Measurements from ENCODE around the gene TMEM94.
"Not testable (repeated sequence)": the region's sequence is repeated elsewhere in the genome, so short reads cannot be mapped to it uniquely, and the experiment has no call there.

The TMEM94 gene

DNA sequence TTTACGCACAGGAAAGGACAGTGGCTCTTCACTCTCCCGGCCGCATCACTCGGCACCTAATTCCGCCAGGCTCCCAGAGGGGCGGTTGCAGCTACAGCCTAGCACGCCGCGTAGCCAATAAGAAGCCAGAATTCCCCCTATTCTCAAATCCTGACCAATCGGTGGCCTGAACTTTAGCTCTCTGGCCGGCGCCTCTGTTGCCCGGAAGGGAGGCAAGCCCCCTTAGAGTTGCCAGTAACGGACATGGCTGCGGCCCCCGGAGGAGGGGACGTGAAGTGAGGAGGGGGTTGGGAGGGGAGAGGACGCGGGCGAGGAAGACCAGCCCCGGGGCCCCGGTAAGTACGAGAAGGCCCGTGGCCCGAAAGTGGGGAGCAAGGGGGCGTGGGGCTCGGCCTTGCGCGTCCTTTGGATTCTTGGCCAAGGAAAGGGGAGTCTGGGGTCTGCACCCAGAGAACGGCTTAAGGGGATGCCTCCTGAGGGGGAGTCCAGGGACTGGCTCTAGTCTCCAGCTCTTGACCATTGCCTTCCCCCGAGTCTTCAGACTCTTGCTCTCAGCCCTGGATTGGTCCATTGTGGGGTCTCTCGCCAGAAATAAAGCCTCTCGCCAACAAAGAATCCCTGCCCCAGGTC is at the start of gene TMEM94:
TSS of gene TMEM94 (plus strand) at position 219 of the 630 bp plus-strand sequence. CDS start 15,271 bp downstream, outside the sequence.
- peak; percentile 50 to 98 (median 95) for DNase-seq

- DNase-seq: peak in 1 of 51 donors; percentile 15
Observed at GRCh38 chr17:75407655-75408352, 48.6 kb upstream of the TMEM94 start.

GRCh38 chr17:75410141-75410540 is 46.3 kb upstream of the TMEM94 start:
- DNase-seq: no peak

GRCh38 chr17:75411328-75412067 is 44.9 kb upstream of the TMEM94 start:
- no peak for DNase-seq

- DNase-seq: peak in 32 of 51 donors; percentile 3 to 54 (median 26)
Observed at GRCh38 chr17:75412455-75413317, 43.7 kb upstream of the TMEM94 start.

GRCh38 chr17:75414488-75414887 is 41.9 kb upstream of the TMEM94 start:
- no peak for DNase-seq

GRCh38 chr17:75416006-75416405 is 40.4 kb upstream of the TMEM94 start:
- DNase-seq: no peak

DNA sequence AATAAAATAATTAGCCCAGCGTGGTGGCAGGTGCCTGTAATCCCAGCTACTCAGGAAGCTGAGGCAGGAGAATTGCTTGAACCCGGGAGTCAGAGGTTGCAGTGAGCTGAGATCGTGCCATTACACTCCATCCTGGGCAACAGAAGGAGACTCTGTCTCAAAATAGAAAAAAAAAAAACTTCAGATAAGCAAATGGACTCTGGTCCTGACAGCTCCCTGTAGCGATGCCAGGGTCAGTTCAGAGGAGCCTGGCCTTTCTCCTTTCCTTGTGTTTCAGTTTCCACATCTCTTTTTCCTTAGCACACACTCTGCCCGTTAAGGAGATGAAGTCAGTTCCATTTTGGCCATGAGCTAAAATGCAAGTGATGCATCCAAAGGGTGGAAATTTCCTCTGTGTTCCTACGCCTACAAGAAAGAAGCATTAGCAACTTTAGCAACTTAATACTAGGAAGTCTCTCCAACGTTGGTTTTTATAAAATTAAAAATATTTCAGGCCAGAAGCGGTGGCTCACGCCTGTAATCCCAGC is 39.3 kb upstream of the TMEM94 start:
- DNase-seq: no peak

DNA sequence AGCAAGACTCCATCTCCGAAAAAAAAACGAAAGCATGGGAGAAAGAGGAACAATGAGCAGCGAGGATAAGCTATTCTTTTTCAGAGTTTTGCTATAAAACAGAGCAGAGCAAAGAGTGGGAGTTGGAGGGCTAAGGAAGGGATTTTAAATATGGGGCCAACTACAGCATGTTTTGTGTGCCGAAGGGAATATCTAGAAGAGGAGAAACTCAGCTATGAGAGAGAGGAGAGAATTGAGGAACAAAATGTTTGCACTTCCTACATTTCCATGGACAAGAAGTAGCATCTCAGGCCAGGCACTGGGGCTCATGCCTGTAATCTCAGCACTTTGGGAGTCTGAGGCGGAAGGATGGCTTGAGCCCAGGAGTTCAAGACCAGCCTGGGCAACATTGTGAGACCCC is 37.9 kb upstream of the TMEM94 start:
- no peak for DNase-seq

DNA sequence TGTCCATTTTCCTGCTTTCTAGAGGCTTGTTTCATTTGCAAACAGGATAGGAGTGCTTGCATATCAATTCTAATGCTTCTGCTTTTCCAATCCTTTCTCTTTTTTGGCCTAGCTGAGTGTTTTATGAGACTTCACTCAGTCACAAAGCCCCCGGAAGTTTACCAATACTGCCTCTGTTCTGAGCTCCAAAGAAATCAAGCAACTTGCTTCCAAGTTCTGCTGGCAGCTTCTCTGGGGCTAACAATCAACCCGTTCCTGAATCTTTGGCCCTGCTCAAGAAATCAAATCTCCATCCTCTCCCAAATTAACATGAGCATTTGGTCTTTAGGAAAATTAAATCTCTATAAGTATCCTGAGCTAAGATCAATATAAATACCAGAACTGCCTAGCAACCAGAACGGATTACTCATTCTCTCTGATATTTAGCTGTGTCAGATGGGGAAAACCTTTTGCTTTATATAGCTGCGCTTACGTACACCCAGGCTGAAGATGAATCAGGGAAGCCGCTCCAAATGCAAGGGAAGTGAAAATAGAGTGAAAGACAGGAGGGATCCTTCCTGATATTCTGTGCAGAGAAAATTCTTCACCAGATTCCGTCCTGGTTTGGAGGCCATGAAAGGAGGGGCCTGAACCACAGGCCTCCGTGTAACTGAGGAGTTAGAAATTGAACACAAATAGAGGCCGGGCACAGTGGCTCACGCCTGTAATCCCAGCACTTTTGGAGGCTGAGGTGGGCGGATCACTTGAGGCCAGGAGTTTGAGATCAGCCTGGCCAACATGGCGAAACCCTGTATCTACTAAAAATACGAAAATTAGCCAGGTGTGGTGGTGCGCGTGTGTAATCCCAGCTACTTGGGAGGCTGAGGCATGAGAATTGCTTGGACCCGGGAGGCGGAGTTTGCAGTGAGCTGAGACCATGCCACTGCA is 27.6 kb upstream of the TMEM94 start:
- peak in 4 of 51 donors; percentile 1 to 38 (median 22) for DNase-seq

- DNase-seq: peak in 1 of 51 donors; percentile 3
Observed at GRCh38 chr17:75430159-75430974, 26.1 kb upstream of the TMEM94 start.

DNA sequence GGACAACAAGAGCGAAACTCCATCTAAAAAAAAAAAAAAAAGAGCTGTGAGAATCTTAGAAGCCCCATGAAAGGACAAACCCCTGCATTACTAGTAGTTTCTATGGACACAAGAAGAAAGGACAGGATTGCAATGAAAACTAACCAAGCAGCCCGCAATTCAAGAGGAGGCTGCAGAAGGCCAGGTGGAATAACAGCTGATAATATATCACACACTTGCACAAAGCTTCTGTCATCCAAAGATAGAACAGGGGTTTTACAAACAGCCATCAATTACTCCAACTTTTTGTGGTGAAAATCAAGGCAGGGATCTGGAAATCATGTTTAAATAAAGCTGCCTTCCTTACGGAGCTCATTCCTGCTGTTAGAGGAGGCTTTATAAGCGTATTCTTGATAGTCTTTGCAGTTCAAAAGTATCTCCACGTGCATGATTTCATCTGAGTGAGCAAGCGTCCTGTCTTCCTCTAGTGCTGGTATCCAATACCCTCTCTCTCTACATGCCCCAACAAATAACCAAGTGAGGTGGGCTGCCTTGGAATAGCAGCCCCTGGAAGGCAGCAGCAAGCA is 23.1 kb upstream of the TMEM94 start:
- DNase-seq: no peak

DNA sequence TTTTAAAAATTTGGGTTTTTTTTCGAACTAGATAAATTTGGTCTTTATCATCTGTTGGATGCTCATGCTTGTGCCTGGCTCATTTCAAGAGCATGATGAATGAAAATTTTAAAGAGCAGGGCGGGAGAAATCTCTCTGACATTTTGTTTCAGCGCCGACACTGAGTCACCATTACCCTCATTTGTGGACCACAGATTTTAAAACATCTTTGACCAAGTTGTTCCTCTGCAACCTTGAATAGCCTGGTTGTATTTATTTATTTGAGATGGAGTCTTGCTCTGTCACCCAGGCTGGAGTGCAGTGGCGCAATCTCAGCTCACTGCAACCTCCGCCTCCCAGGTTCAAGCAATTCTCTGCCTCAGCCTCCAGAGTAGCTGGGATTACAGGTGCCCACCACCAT is 22.0 kb upstream of the TMEM94 start:
- DNase-seq: not testable (repeated sequence)

DNA sequence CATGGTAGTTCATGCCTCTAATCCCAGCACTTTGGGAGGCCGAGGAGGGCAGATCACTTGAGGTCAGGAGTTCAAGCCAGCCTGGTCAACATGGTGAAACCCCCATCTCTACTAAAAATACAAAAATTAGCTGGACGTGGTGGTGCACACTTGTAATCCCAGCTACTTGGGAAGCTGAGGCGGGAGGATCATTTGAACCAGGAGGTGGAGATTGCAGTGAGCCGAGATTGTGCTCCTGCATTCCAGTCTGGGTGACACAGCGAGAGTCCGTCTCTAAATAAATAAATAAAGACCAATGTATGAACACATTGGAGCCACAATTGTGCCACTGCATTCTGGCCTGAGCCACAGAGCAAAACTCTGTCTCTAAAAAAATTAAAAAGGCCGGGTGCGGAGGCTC is 19.0 kb upstream of the TMEM94 start:
- DNase-seq: not testable (repeated sequence)

- no peak for DNase-seq
Observed at GRCh38 chr17:75439287-75439686, 17.1 kb upstream of the TMEM94 start.

GRCh38 chr17:75440738-75441448 is 15.5 kb upstream of the TMEM94 start:
- no peak for DNase-seq

- DNase-seq: no peak
Observed at GRCh38 chr17:75442168-75443103, 14.0 kb upstream of the TMEM94 start.
